Measurements from ENCODE around the gene XCL2. TPM values are rescaled to one million over a fixed set of nuclear protein-coding genes. Genes with fewer than 3 reads are reported as not detected.

Gene XCL2
- total and polyA plus RNA-seq, 2 of the 4 experiments (the other 2 are of a cell fraction) = not detected

- Histone ChIP-seq H2AK5ac (ENCODE audit: low read depth, low read length) (no peak overlapping the region), H3K18ac (ENCODE audit: low read depth, low read length) (no peak overlapping the region), H3K4me2 (ENCODE audit: low read depth, low read length) (no peak overlapping the region), H4K20me1 (ENCODE audit: insufficient read depth, low read length) (no peaks in the 10 kb centered on the region), H3K56ac (ENCODE audit: extremely low read depth, insufficient read depth, low read length) (no peak overlapping the region), H3K9me1 (ENCODE audit: insufficient read depth, low read length) (no peaks in the 10 kb centered on the region), H3K23ac (ENCODE audit: low read depth, low read length) (no peak overlapping the region), H4K8ac (ENCODE audit: low read depth in 2 of 2, low read length in 2 of 2) (no peak overlapping the region), H4K91ac (ENCODE audit: insufficient read depth, low read depth, low read length) (no peak overlapping the region), H2AFZ (replicated peaks; ENCODE audit: low read length, poor library complexity) (no peak overlapping the region), H3K4ac (ENCODE audit: low read depth, low read length) (no peak overlapping the region), H2BK20ac (ENCODE audit: low read depth, low read length) (no peak overlapping the region), H3K27ac (ENCODE audit: insufficient read depth, low read length) (no peak overlapping the region), H3K36me3 (ENCODE audit: control insufficient read depth, insufficient read depth, low read length) (no peaks in the 10 kb centered on the region), H3K79me1 (ENCODE audit: low read depth in 1 of 2, low read length in 2 of 2) (no peaks in the 10 kb centered on the region), H2AK9ac (replicated peaks; ENCODE audit: low read depth, low read length, poor library complexity) (no peak overlapping the region), H3K14ac (replicated peaks; ENCODE audit: low read depth, low read length) (no peak overlapping the region), H2BK120ac (ENCODE audit: low read depth, low read length) (no peak overlapping the region), H3K9me3 (ENCODE audit: control insufficient read depth, insufficient read depth, low read length) (no peaks in the 10 kb centered on the region), H2BK5ac (ENCODE audit: low read depth, low read length, poor library complexity, severe bottlenecking) (no peak overlapping the region), H3K9ac (ENCODE audit: low read depth, low read length) (no peak overlapping the region), H4K5ac (ENCODE audit: low read depth, low read length) (no peak overlapping the region), H2BK15ac (ENCODE audit: low read depth, low read length) (no peak overlapping the region), H3K4me1 (ENCODE audit: control insufficient read depth, insufficient read depth, low read length) (no peaks in the 10 kb centered on the region), H3K27me3 (ENCODE audit: control insufficient read depth, insufficient read depth, low read length) (peaks cover 3% of the 10 kb centered on the region; the same call in 1 of the 2 replicates), H3K4me3 (ENCODE audit: insufficient read depth, low read depth, low read length) (no peak overlapping the region)
- TF ChIP-seq POLR2A (IDR thresholded peaks at IDR 0.05; ENCODE audit: low read depth, low read length) (no peak), ELK1 (IDR thresholded peaks at IDR 0.05; ENCODE audit: borderline replicate concordance, low read depth, low read length) (no peak), MAZ (IDR thresholded peaks at IDR 0.05; ENCODE audit: borderline replicate concordance, low read depth, low read length) (no peak), FOS (IDR thresholded peaks at IDR 0.05; ENCODE audit: low read depth, low read length) (no peak), CTCF (conservative IDR thresholded peaks at IDR 0.05; ENCODE audit: low read depth, low read length) (no peak)
- ChIA-PET CTCF (no interaction called here), POLR2A (ENCODE audit: unreplicated experiment) (no interaction called here)
- in situ Hi-C loops (cut with MboI; ENCODE audit: low sequenced_read_pairs) = loop anchor here (5.0 kb wide), 1 partner anchor 128 kb away; no protein-coding TSS in a partner anchor
- no TSS peak for BruUV-seq (replicated peaks)
- dilution Hi-C loops (cut with HindIII; ENCODE audit: low sequenced_read_pairs, unreplicated experiment) = no loop called here
- intact Hi-C loops (cut with micrococcal nuclease) = no loop called here
- no peak for ATAC-seq (ENCODE audit: low read depth)
- DNase-seq = no peak
- WGBS, 2 experiments (ENCODE audit: extremely low coverage in 2 of 2, insufficient read length in 1 of 2) = no CpG with 5 or more reads among the region's 3 CpGs
Observed at GRCh38 chr1:168570652-168571051, 26.9 kb upstream of the XCL2 start.
